Hepatocyte (in vitro differentiated cells): ENCODE data around the gene PI4KA. TPM values are rescaled to one million over a fixed set of nuclear protein-coding genes. Genes with fewer than 3 reads are reported as not detected.

Experiments
- DNase-seq: peaks from one replicate; pipeline ENCODE4 v3.0.0-alpha.2; 2016; ENCODE audit warnings: low spot score
- H2AFZ ChIP-seq: fragments of 200-600 bp; sonication (generic); 2 replicates; pipeline ENCODE4 v1.6.0; 2016; ENCODE audit warnings: antibody characterized with exemption, mild to moderate bottlenecking
- H3K27ac ChIP-seq: fragments of 200-600 bp; sonication (generic); 2 replicates; pipeline ENCODE4 v1.5.1; 2016; ENCODE audit warnings: mild to moderate bottlenecking
- H3K27me3 ChIP-seq: fragments of 200-600 bp; sonication (generic); 2 replicates; pipeline ENCODE4 v1.6.1; 2016
- H3K36me3 ChIP-seq: fragments of 200-600 bp; sonication (generic); replicated peaks from 2 replicates; pipeline ENCODE4 v1.5.1; 2016; ENCODE audit warnings: low read depth; ENCODE audit not compliant: insufficient read depth
- H3K4me1 ChIP-seq: fragments of 200-600 bp; sonication (generic); 2 replicates; pipeline ENCODE4 v1.5.1; 2016; ENCODE audit warnings: mild to moderate bottlenecking, moderate library complexity; ENCODE audit not compliant: insufficient read depth
- H3K4me2 ChIP-seq: fragments of 200-600 bp; sonication (generic); 2 replicates; pipeline ENCODE4 v1.6.0; 2016
- H3K4me3 ChIP-seq: fragments of 200-600 bp; sonication (generic); 2 replicates; pipeline ENCODE4 v1.5.1; 2016; ENCODE audit warnings: mild to moderate bottlenecking
- H3K79me2 ChIP-seq: fragments of 200-600 bp; sonication (generic); 2 replicates; pipeline ENCODE4 v1.6.0; 2017; ENCODE audit warnings: mild to moderate bottlenecking
- H3K9me2 ChIP-seq: fragments of 200-600 bp; sonication (generic); replicated peaks from 2 replicates; pipeline ENCODE4 v1.6.0; 2017; ENCODE audit warnings: mild to moderate bottlenecking; ENCODE audit not compliant: insufficient read depth
- H3K9me3 ChIP-seq: fragments of 200-600 bp; sonication (generic); 2 replicates; pipeline ENCODE4 v1.5.1; 2016; ENCODE audit warnings: low read depth, mild to moderate bottlenecking
- H4K20me1 ChIP-seq: fragments of 200-600 bp; sonication (generic); 2 replicates; pipeline ENCODE4 v1.6.0; 2016; ENCODE audit warnings: mild to moderate bottlenecking; ENCODE audit not compliant: insufficient read depth, poor library complexity, severe bottlenecking
- EZH2 ChIP-seq: fragments of 200-600 bp; sonication (generic); IDR thresholded peaks from 2 replicates; pipeline ENCODE4 v1.6.1; 2016; ENCODE audit warnings: antibody characterized with exemption, mild to moderate bottlenecking, borderline replicate concordance
- EZH2phosphoT487 ChIP-seq: fragments of 200-600 bp; sonication (generic); IDR thresholded peaks from one replicate; pipeline ENCODE4 v1.6.1; 2018; ENCODE audit warnings: antibody characterized with exemption, mild to moderate bottlenecking, low read depth, moderate library complexity; ENCODE audit not compliant: unreplicated experiment, severe bottlenecking
- WGBS: methylation state at CpG from one replicate; pipeline ENCODE4 v1.1.6; 2016; ENCODE audit warnings: low lambda C conversion rate; ENCODE audit errors: missing lambda C conversion rate; 5-methylcytosine and 5-hydroxymethylcytosine counted together
- polyA plus RNA-seq: library from polyadenylated mRNA; unstranded; fragments of >200 nt; fragmentation: Nextera tagmentation; extraction: Ambion mirVana; gene quantifications from 2 replicates; pipeline ENCODE4 v1.2.1, GENCODE V29; 2016
- total RNA-seq: library from RNA; depleted of rRNA; stranded (reverse); fragments of >200 nt; gene quantifications from 2 replicates; pipeline ENCODE4 v1.2.3, GENCODE V29; 2014
- TF ChIP-seq, protein P1 (sequence below): fragments of 200-600 bp; sonication (generic); IDR thresholded peaks from 2 replicates; pipeline ENCODE4 v1.5.1; 2016; ENCODE audit warnings: antibody characterized with exemption, mild to moderate bottlenecking; ENCODE audit not compliant: poor library complexity

PI4KA gene
- total and polyA plus RNA-seq, 2 experiments from 2014 or later = 59.1 to 75.7 TPM

DNA sequence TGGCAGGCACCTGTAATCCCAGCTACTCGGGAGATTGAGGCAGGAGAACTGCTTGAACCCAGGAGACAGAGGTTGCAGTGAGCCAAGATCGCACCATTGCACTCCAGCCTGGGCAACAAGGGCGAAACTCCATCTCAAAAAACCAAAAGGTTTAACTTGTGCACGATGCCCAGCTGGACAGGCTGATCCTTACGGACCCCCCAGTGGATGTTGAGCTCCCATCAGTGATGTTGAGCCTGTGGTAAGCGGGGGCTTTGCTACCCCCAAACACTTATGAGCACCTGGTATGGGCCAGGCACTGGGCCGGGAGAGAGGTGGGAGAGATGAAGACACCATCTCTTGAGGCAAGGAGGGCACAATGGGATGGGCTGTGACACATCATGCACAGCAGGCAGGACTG is 92.1 kb downstream of the PI4KA start:
- no peaks in the 10 kb centered on the region for H4K20me1 ChIP-seq
- no peaks in the 10 kb centered on the region for H3K9me2 ChIP-seq
- no peak overlapping the region for H3K27ac ChIP-seq
- WGBS = 98% methylated on average over 7 of the region's 7 CpGs
- no peak overlapping the region for H2AFZ ChIP-seq
- H3K4me1 ChIP-seq = no peaks in the 10 kb centered on the region
- no peak overlapping the region for H3K4me2 ChIP-seq
- H3K4me3 ChIP-seq = no peak overlapping the region
- peaks cover 3% of the 10 kb centered on the region for H3K36me3 ChIP-seq
- H3K79me2 ChIP-seq = no peaks in the 10 kb centered on the region
- TF ChIP-seq, protein P1, sequence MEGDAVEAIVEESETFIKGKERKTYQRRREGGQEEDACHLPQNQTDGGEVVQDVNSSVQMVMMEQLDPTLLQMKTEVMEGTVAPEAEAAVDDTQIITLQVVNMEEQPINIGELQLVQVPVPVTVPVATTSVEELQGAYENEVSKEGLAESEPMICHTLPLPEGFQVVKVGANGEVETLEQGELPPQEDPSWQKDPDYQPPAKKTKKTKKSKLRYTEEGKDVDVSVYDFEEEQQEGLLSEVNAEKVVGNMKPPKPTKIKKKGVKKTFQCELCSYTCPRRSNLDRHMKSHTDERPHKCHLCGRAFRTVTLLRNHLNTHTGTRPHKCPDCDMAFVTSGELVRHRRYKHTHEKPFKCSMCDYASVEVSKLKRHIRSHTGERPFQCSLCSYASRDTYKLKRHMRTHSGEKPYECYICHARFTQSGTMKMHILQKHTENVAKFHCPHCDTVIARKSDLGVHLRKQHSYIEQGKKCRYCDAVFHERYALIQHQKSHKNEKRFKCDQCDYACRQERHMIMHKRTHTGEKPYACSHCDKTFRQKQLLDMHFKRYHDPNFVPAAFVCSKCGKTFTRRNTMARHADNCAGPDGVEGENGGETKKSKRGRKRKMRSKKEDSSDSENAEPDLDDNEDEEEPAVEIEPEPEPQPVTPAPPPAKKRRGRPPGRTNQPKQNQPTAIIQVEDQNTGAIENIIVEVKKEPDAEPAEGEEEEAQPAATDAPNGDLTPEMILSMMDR = no peak
- no peak for TF ChIP-seq EZH2phosphoT487
- no peak for TF ChIP-seq EZH2
- H3K27me3 ChIP-seq = no peaks in the 10 kb centered on the region
- no peak for DNase-seq
- no peaks in the 10 kb centered on the region for H3K9me3 ChIP-seq

DNA sequence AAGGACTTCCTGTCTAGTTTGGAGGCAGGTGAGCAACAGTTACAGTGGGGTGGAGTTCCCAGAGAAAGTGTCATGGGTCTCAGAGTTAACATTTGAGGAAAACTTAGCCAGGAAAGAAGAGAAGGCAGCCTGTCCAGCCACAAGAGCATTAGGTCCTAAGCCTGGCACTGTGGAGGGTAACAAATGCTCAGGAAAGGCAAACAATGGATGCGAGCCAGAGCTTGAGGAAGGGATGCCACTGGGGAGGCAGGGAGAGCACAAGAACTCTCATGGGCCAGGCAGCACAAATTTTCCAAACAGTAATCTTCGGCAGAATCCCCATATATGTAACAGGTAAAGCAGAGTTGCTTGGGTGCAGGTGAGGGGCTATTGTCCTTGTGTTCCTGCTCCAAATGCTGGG is 92.7 kb downstream of the PI4KA start:
- Histone ChIP-seq H2AFZ (no peak overlapping the region), H3K27ac (no peak overlapping the region), H3K27me3 (no peaks in the 10 kb centered on the region), H3K4me3 (no peak overlapping the region), H3K36me3 (peaks cover 3% of the 10 kb centered on the region), H3K4me1 (no peaks in the 10 kb centered on the region), H3K9me2 (no peaks in the 10 kb centered on the region), H3K9me3 (no peaks in the 10 kb centered on the region), H3K4me2 (no peak overlapping the region), H3K79me2 (no peaks in the 10 kb centered on the region), H4K20me1 (no peaks in the 10 kb centered on the region)
- DNase-seq = no peak
- WGBS = 88% methylated on average over 2 of the region's 2 CpGs
- no peak for TF ChIP-seq EZH2
- TF ChIP-seq EZH2phosphoT487 = no peak
- TF ChIP-seq, protein P1 = no peak

DNA sequence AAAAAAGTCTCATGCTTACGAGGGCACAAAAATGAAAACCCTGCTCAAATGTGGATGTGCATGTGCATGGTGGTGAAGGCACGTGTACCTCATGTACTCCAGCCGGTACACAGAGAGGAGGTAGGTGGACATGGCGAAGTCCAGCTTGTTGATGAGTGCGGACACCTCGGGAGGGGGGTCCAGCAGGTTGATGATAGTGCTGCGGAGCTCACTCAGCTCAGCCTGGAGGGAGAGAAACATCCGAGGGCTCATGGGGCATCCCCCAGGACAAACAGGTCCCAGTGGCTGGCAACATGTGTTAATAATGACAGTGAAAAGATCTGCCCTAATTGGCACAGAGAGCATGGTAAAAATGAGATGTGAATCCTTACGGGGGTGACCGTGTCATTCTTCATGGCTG is 93.9 kb downstream of the PI4KA start:
- no peaks in the 10 kb centered on the region for H3K4me1 ChIP-seq
- no peak overlapping the region for H3K27ac ChIP-seq
- peaks cover 3% of the 10 kb centered on the region for H3K36me3 ChIP-seq
- no peaks in the 10 kb centered on the region for H3K27me3 ChIP-seq
- WGBS = 97% methylated on average over 10 of the region's 10 CpGs
- no peak overlapping the region for H2AFZ ChIP-seq
- TF ChIP-seq EZH2 (no peak), EZH2phosphoT487 (no peak)
- TF ChIP-seq, protein P1 = no peak
- H3K79me2 ChIP-seq = no peaks in the 10 kb centered on the region
- DNase-seq = no peak
- H3K4me3 ChIP-seq = no peak overlapping the region
- H3K4me2 ChIP-seq = no peak overlapping the region
- H3K9me2 ChIP-seq = no peaks in the 10 kb centered on the region
- H4K20me1 ChIP-seq = no peaks in the 10 kb centered on the region
- H3K9me3 ChIP-seq = no peaks in the 10 kb centered on the region

DNA sequence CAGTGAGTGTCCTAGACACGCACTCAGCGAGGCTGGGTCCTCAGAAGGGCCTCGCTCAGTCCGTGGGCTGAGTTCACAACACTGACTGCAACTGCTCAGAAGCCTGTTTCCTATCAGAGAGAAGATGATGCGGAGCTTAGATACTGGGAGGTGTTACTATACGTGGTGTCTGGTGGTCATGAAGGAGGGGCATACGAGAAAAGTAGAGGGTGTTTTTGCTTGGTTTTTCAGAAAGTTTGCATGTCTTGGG is 94.2 kb downstream of the PI4KA start:
- Histone ChIP-seq H3K9me3 (no peaks in the 10 kb centered on the region), H3K4me2 (no peak overlapping the region), H3K27me3 (no peaks in the 10 kb centered on the region), H3K27ac (no peak overlapping the region), H2AFZ (no peak overlapping the region), H3K9me2 (no peaks in the 10 kb centered on the region), H3K4me3 (no peak overlapping the region), H3K4me1 (no peaks in the 10 kb centered on the region), H4K20me1 (no peaks in the 10 kb centered on the region), H3K36me3 (peaks cover 3% of the 10 kb centered on the region), H3K79me2 (no peaks in the 10 kb centered on the region)
- TF ChIP-seq EZH2 = no peak
- no peak for TF ChIP-seq EZH2phosphoT487
- TF ChIP-seq, protein P1 = no peak
- 93% methylated on average over 7 of the region's 7 CpGs for whole genome bisulfite sequencing
- DNase-seq = no peak
